Thyroid gland (tissue), 4 donors: ENCODE data around the gene ODAD4. TPM values are rescaled to one million over a fixed set of nuclear protein-coding genes. Genes with fewer than 3 reads are reported as not detected.
"Not testable (repeated sequence)": the region's sequence is repeated elsewhere in the genome, so short reads cannot be mapped to it uniquely, and the experiment has no call there.

Experiments
- DNase-seq, 2 donors: peaks; one replicate each; pipeline ENCODE4 v3.0.0-alpha.2; 2019
- H3K27ac ChIP-seq, 3 donors: fragments of 200-600 bp; sonication (generic); 1 replicate in 2 of 3; 2 replicates in 1 of 3; pipeline ENCODE4 v1.5.1; 2016 to 2019; ENCODE audit warnings: mild to moderate bottlenecking in 1 of 3, moderate library complexity in 1 of 3
- H3K27me3 ChIP-seq: fragments of 200-600 bp; sonication (generic); one replicate; pipeline ENCODE4 v1.5.1; 2019
- H3K36me3 ChIP-seq, 2 donors: fragments of 200-600 bp; sonication (generic); one replicate each; pipeline ENCODE4 v1.5.1; 2016 to 2019
- H3K4me1 ChIP-seq, 2 donors: fragments of 200-600 bp; sonication (generic); one replicate each; pipeline ENCODE4 v1.5.1; 2017 to 2019
- H3K4me3 ChIP-seq, 3 donors: fragments of 200-600 bp; sonication (generic); replicated peaks in 1 of 3; 1 replicate in 2 of 3; 2 replicates in 1 of 3; pipeline ENCODE4 v1.5.1; 2016; ENCODE audit warnings: mild to moderate bottlenecking in 1 of 3
- H3K9me3 ChIP-seq: fragments of 200-600 bp; sonication (generic); one replicate; pipeline ENCODE4 v1.5.1; 2017
- POLR2A ChIP-seq, 2 donors: fragments of 450-650 bp; IDR thresholded peaks; one replicate each; pipeline ENCODE4 v1.6.1; 2017; ENCODE audit warnings: antibody characterized with exemption in 2 of 2, mild to moderate bottlenecking in 2 of 2, moderate library complexity in 1 of 2
- WGBS, 2 donors: methylation state at CpG; one replicate each; pipeline ENCODE4 v1.1.5; 2017; 5-methylcytosine and 5-hydroxymethylcytosine counted together
- intact Hi-C: fragments of 100-400 bp; cut with DNase I; formaldehyde crosslinking; loops from one replicate; pipeline ENCODE4 v1.15.1; 2023
- total RNA-seq, 4 donors: library from RNA; depleted of rRNA; stranded (reverse); fragments of >200 nt; gene quantifications; one replicate each; pipeline ENCODE4 v1.2.3, GENCODE V29; 2016
- TF ChIP-seq, protein P1 (sequence below), 6 experiments: fragments of 200-600 bp in 3 of 6; fragments of 450-650 bp in 3 of 6; sonication (generic) in 3 of 6; IDR thresholded peaks; one replicate each; pipeline ENCODE4 v1.5.1; 2016 to 2019; ENCODE audit warnings: antibody characterized with exemption in 6 of 6, mild to moderate bottlenecking in 2 of 6, inconsistent platforms in 1 of 6, moderate library complexity in 1 of 6

Gene ODAD4
- total RNA-seq, 4 donors from 2014 or later = 3.0 to 8.2 (median 3.8) TPM

DNA sequence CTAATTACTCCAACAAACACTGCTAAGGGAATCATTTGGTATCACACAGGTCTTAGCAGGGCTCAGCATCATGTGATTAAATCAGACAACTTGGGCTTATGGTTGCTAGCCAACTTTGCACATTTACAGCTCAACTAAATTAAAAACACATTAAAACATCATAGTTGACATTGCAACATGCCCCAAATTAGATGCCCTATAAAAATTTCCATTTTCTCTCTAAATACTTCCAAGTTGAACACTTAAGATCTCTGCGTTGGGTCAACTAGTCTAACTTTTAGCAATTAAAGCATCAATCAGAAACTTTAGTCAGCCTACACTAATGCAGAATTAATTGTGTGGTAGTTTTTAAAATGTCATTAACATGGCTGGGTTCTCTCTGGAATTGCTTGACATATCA lies 74.7 kb downstream of the ODAD4 start:
- Histone ChIP-seq H3K27ac (no peak overlapping the region), H3K4me3 (no peak overlapping the region), H3K36me3 (no peaks in the 10 kb centered on the region), H3K9me3 (no peaks in the 10 kb centered on the region), H3K27me3 (no peaks in the 10 kb centered on the region), H3K4me1 (peaks cover 8 to 19% of the 10 kb centered on the region in 2 donors)
- 90 to 93% methylated on average over 1 of the region's 1 CpG for WGBS, 2 donors
- TF ChIP-seq, protein P1, sequence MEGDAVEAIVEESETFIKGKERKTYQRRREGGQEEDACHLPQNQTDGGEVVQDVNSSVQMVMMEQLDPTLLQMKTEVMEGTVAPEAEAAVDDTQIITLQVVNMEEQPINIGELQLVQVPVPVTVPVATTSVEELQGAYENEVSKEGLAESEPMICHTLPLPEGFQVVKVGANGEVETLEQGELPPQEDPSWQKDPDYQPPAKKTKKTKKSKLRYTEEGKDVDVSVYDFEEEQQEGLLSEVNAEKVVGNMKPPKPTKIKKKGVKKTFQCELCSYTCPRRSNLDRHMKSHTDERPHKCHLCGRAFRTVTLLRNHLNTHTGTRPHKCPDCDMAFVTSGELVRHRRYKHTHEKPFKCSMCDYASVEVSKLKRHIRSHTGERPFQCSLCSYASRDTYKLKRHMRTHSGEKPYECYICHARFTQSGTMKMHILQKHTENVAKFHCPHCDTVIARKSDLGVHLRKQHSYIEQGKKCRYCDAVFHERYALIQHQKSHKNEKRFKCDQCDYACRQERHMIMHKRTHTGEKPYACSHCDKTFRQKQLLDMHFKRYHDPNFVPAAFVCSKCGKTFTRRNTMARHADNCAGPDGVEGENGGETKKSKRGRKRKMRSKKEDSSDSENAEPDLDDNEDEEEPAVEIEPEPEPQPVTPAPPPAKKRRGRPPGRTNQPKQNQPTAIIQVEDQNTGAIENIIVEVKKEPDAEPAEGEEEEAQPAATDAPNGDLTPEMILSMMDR (IDR thresholded peaks at IDR 0.05) = no peak
- TF ChIP-seq POLR2A (IDR thresholded peaks at IDR 0.05) = no peak
- intact Hi-C loops = no loop called here
- DNase-seq = no peak

GRCh38 chr17:42009170-42009569 lies 78.8 kb downstream of the ODAD4 start:
- Histone ChIP-seq H3K27me3 (no peaks in the 10 kb centered on the region), H3K4me1 (peaks cover 8 to 22% of the 10 kb centered on the region in 2 donors), H3K27ac (no peak overlapping the region), H3K36me3 (no peaks in the 10 kb centered on the region), H3K4me3 (no peak overlapping the region), H3K9me3 (no peaks in the 10 kb centered on the region)
- WGBS, 2 donors = 83 to 91% methylated on average over 4 of the region's 4 CpGs
- intact Hi-C loops = no loop called here
- TF ChIP-seq POLR2A (IDR thresholded peaks at IDR 0.05) = no peak
- TF ChIP-seq, protein P1 (IDR thresholded peaks at IDR 0.05) = no peak
- no peak for DNase-seq

- H3K9me3 ChIP-seq, H3K4me3 ChIP-seq, intact Hi-C loops, DNase-seq, H3K36me3 ChIP-seq, H3K27me3 ChIP-seq, H3K27ac ChIP-seq: not testable (repeated sequence)
- peaks cover 15 to 27% of the 10 kb centered on the region in 2 donors for H3K4me1 ChIP-seq
- WGBS, 2 donors = 56 to 61% methylated on average over 9 of the region's 9 CpGs
Measured at GRCh38 chr17:42010266-42010680, 79.9 kb downstream of the ODAD4 start.

DNA sequence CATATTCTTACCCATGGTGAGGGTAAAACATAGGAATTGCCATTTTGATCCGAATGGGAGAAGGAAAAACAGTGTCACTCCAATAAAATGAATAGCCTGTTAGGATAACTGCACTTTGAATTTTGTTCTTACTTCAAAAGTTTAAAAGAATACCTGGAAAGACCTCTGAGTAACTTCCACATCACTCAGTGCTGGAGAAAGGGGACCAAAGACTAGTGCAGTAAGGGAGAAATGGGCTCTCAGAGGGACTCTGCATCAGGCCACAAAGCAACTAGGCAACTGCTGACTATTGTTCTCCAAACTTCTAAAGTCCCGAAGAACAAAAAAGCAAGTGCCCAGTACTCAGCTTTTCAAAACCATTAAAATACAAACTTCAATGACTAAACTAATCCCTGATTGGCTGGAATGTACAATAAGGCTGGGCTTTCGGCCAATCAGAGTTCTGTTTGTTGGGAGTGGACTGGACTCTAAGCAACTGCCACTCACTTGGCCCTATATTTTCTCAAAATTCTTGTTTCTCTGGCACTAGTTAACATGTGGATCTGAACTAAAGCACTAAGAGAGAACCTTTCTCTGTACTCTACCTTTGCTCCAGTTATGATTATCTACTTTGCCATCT lies 80.6 kb downstream of the ODAD4 start:
- no peak for TF ChIP-seq POLR2A (IDR thresholded peaks at IDR 0.05)
- TF ChIP-seq, protein P1 (IDR thresholded peaks at IDR 0.05) = no peak
- H3K27me3 ChIP-seq = no peaks in the 10 kb centered on the region
- intact Hi-C loops = no loop called here
- peaks cover 21 to 34% of the 10 kb centered on the region in 2 donors for H3K4me1 ChIP-seq
- H3K36me3 ChIP-seq = no peaks in the 10 kb centered on the region
- no peak for DNase-seq
- H3K4me3 ChIP-seq = no peak overlapping the region
- no peaks in the 10 kb centered on the region for H3K9me3 ChIP-seq
- H3K27ac ChIP-seq = no peak overlapping the region
- WGBS, 2 donors = 92 to 93% methylated on average over 3 of the region's 3 CpGs

- H3K9me3 ChIP-seq, DNase-seq, H3K27me3 ChIP-seq, H3K4me3 ChIP-seq, intact Hi-C loops, H3K36me3 ChIP-seq, H3K27ac ChIP-seq: not testable (repeated sequence)
- WGBS, 2 donors = 81 to 89% methylated on average over 4 of the region's 4 CpGs
- peaks cover 18 to 31% of the 10 kb centered on the region in 2 donors for H3K4me1 ChIP-seq
Measured at GRCh38 chr17:42012363-42012762, 81.9 kb downstream of the ODAD4 start.

- intact Hi-C loops, H3K4me3 ChIP-seq, H3K27me3 ChIP-seq, DNase-seq, H3K9me3 ChIP-seq, H3K36me3 ChIP-seq, H3K27ac ChIP-seq: not testable (repeated sequence)
- 92 to 96% methylated on average over 12 of the region's 12 CpGs for whole genome bisulfite sequencing, 2 donors
- peaks cover 22 to 32% of the 10 kb centered on the region in 2 donors for H3K4me1 ChIP-seq
Measured at GRCh38 chr17:42013740-42014139, 83.3 kb downstream of the ODAD4 start.

Other genes with a start within 250 kb of the ODAD4 start
- gene EIF1, start 241.7 kb upstream of the ODAD4 start, total RNA-seq = 100 to 1,000 TPM; 119 to 171 (median 145) TPM
- gene GAST, start 218.3 kb upstream of the ODAD4 start, total RNA-seq = not detected
- gene HAP1, start 196.0 kb upstream of the ODAD4 start, total RNA-seq = 10 to 100 TPM in 1 of 4 donors, 1 to 10 TPM in 2, under 1 TPM in 1; 0.94 to 12.7 (median 1.9) TPM
- 100 to 1,000 TPM; 127 to 356 (median 250) TPM for gene JUP, start 143.9 kb upstream of the ODAD4 start, total RNA-seq
- gene P3H4, start 118.7 kb upstream of the ODAD4 start, total RNA-seq = 10 to 100 TPM; 24.5 to 59.2 (median 34.9) TPM
- gene FKBP10, start 117.6 kb upstream of the ODAD4 start, total RNA-seq = 10 to 100 TPM; 42.2 to 75.3 (median 60.4) TPM
- gene NT5C3B, start 94.4 kb upstream of the ODAD4 start, total RNA-seq = 100 to 1,000 TPM in 2 of 4 donors, 10 to 100 TPM in 2; 97.3 to 132 (median 110) TPM
- gene KLHL10, start 92.8 kb upstream of the ODAD4 start, total RNA-seq = 1 to 10 TPM in 1 of 4 donors, under 1 TPM in 1, not detected in 2; 0.33 to 1.6 TPM
- 10 to 100 TPM; 46.0 to 60.7 (median 46.9) TPM for gene KLHL11, start 65.2 kb upstream of the ODAD4 start, total RNA-seq
- 10 to 100 TPM; 62.6 to 85.2 (median 78.8) TPM for gene ACLY, start 11.7 kb upstream of the ODAD4 start, total RNA-seq
- gene CNP, start 36.2 kb downstream of the ODAD4 start, total RNA-seq = 10 to 100 TPM; 41.8 to 65.2 (median 53.8) TPM
- gene DNAJC7, start 86.8 kb downstream of the ODAD4 start, total RNA-seq = 10 to 100 TPM; 62.6 to 84.0 (median 65.6) TPM
- 10 to 100 TPM; 23.6 to 34.6 (median 26.6) TPM for gene NKIRAS2, start 89.5 kb downstream of the ODAD4 start, total RNA-seq
- 1 to 10 TPM; 1.2 to 3.7 (median 2.1) TPM for gene C17orf113, start 120.0 kb downstream of the ODAD4 start, total RNA-seq
- gene ZNF385C, start 167.9 kb downstream of the ODAD4 start, total RNA-seq = under 1 TPM in 2 of 4 donors, not detected in 2; 0.22 to 0.54 TPM
- gene DHX58, start 182.1 kb downstream of the ODAD4 start, total RNA-seq = 10 to 100 TPM in 2 of 4 donors, 1 to 10 TPM in 2; 6.4 to 12.9 (median 9.7) TPM
- gene KAT2A, start 190.8 kb downstream of the ODAD4 start, total RNA-seq = 10 to 100 TPM; 14.2 to 37.9 (median 23.3) TPM
- gene HSPB9, start 192.2 kb downstream of the ODAD4 start, total RNA-seq = under 1 TPM in 1 of 4 donors, not detected in 3; 0.33 TPM
- gene RAB5C, start 224.4 kb downstream of the ODAD4 start, total RNA-seq = 100 to 1,000 TPM; 116 to 208 (median 147) TPM